IMR-90 (cell line): Measurements from ENCODE around the gene FHDC1. TPM values are rescaled to one million over a fixed set of nuclear protein-coding genes. Genes with fewer than 3 reads are reported as not detected.

Source experiments
- ATAC-seq: fragments of 200-7000 bp; cut with Tn5 transposase; 2 replicates; pipeline ENCODE4 v1.9.1; 2020; ENCODE audit warnings: low read depth, mild to moderate bottlenecking, moderate library complexity
- BruUV-seq: library from RNA; stranded (reverse); fragments of 400-500 nt; replicated peaks from 2 replicates; lab custom pipeline; 2021; lab: Mats Ljungman, UMichigan
- CTCF ChIA-PET: fragments of 300-600 bp; formaldehyde crosslinking; extraction: SDS; loops from one replicate; lab custom pipeline; 2021; ENCODE audit warnings: antibody characterized with exemption; lab: Yijun Ruan, JAX
- POLR2A ChIA-PET: fragments of 300-600 bp; sonication (Branson Sonifier 250); formaldehyde crosslinking; loops from one replicate; lab custom pipeline; 2022; ENCODE audit warnings: antibody characterized with exemption; ENCODE audit not compliant: unreplicated experiment; lab: Charles Lee
- DNase-seq: peaks from one replicate; pipeline ENCODE4 v3.0.0; 2013
- H2AFZ ChIP-seq: replicated peaks from 2 replicates; pipeline ENCODE3; 2013; ENCODE audit warnings: low read length, mild to moderate bottlenecking; ENCODE audit not compliant: poor library complexity
- H2AK5ac ChIP-seq: 2 replicates; pipeline ENCODE4 v1.6.1; 2013; ENCODE audit warnings: low read depth, low read length, inconsistent platforms
- H2AK9ac ChIP-seq: replicated peaks from 2 replicates; pipeline ENCODE3; 2013; ENCODE audit warnings: mild to moderate bottlenecking, low read depth, low read length, moderate library complexity; ENCODE audit not compliant: poor library complexity
- H2BK120ac ChIP-seq: 2 replicates; pipeline ENCODE4 v1.6.1; 2013; ENCODE audit warnings: low read depth, low read length, inconsistent platforms
- H2BK15ac ChIP-seq: 3 replicates; pipeline ENCODE4 v1.6.1; 2013; ENCODE audit warnings: low read depth, low read length, inconsistent platforms
- H2BK20ac ChIP-seq: 2 replicates; pipeline ENCODE4 v1.6.1; 2013; ENCODE audit warnings: low read depth, mild to moderate bottlenecking, inconsistent platforms, low read length, moderate library complexity
- H2BK5ac ChIP-seq: 2 replicates; pipeline ENCODE4 v1.6.1; 2013; ENCODE audit warnings: mild to moderate bottlenecking, low read depth, low read length, inconsistent platforms; ENCODE audit not compliant: poor library complexity, severe bottlenecking
- H3K14ac ChIP-seq: replicated peaks from 2 replicates; pipeline ENCODE4 v1.6.1; 2013; ENCODE audit warnings: low read depth, low read length, inconsistent platforms
- H3K18ac ChIP-seq: 2 replicates; pipeline ENCODE4 v1.6.1; 2013; ENCODE audit warnings: low read depth, low read length, control low read depth
- H3K23ac ChIP-seq: 2 replicates; pipeline ENCODE4 v1.6.1; 2013; ENCODE audit warnings: low read depth, low read length, inconsistent platforms
- H3K27ac ChIP-seq: 2 replicates; pipeline ENCODE4 v1.5.1; 2013; ENCODE audit warnings: mild to moderate bottlenecking, control low read depth, low read length; ENCODE audit not compliant: insufficient read depth
- H3K27me3 ChIP-seq: 2 replicates; pipeline ENCODE4 v1.6.1; 2013; ENCODE audit warnings: low read length; ENCODE audit not compliant: control insufficient read depth, insufficient read depth
- H3K36me3 ChIP-seq: 2 replicates; pipeline ENCODE4 v1.6.1; 2013; ENCODE audit warnings: low read length, mixed read lengths; ENCODE audit not compliant: control insufficient read depth, insufficient read depth
- H3K4ac ChIP-seq: 2 replicates; pipeline ENCODE4 v1.6.1; 2013; ENCODE audit warnings: low read depth, low read length, inconsistent platforms
- H3K4me1 ChIP-seq: 2 replicates; pipeline ENCODE4 v1.6.1; 2013; ENCODE audit warnings: low read length, mixed read lengths; ENCODE audit not compliant: control insufficient read depth, insufficient read depth
- H3K4me2 ChIP-seq: 2 replicates; pipeline ENCODE4 v1.6.1; 2013; ENCODE audit warnings: low read depth, mild to moderate bottlenecking, control low read depth, low read length, moderate library complexity
- H3K4me3 ChIP-seq: 2 replicates; pipeline ENCODE4 v1.5.1; 2013; ENCODE audit warnings: low read depth, mild to moderate bottlenecking, control low read depth, low read length, moderate library complexity; ENCODE audit not compliant: insufficient read depth
- H3K56ac ChIP-seq: 2 replicates; pipeline ENCODE4 v1.6.1; 2013; ENCODE audit warnings: low read length, inconsistent platforms; ENCODE audit not compliant: insufficient read depth; ENCODE audit errors: extremely low read depth
- H3K79me1 ChIP-seq, 2 experiments: 2 replicates each; pipeline ENCODE4 v1.6.1; 2013; ENCODE audit warnings: low read length in 2 of 2, inconsistent platforms in 1 of 2, low read depth in 1 of 2
- H3K9ac ChIP-seq: 2 replicates; pipeline ENCODE4 v1.6.1; 2013; ENCODE audit warnings: low read depth, low read length, control low read depth
- H3K9me1 ChIP-seq: 2 replicates; pipeline ENCODE4 v1.6.1; 2013; ENCODE audit warnings: low read length, inconsistent platforms; ENCODE audit not compliant: insufficient read depth
- H3K9me3 ChIP-seq: 2 replicates; pipeline ENCODE4 v1.6.1; 2013; ENCODE audit warnings: low read length; ENCODE audit not compliant: control insufficient read depth, insufficient read depth
- H4K20me1 ChIP-seq: 2 replicates; pipeline ENCODE4 v1.6.1; 2013; ENCODE audit warnings: low read length, inconsistent platforms; ENCODE audit not compliant: insufficient read depth
- H4K5ac ChIP-seq: 2 replicates; pipeline ENCODE4 v1.6.1; 2013; ENCODE audit warnings: mild to moderate bottlenecking, low read depth, low read length, control low read depth
- H4K8ac ChIP-seq, 2 experiments: 2 replicates each; pipeline ENCODE4 v1.6.1; 2013; ENCODE audit warnings: low read depth in 2 of 2, low read length in 2 of 2, control low read depth in 1 of 2, inconsistent platforms in 1 of 2
- H4K91ac ChIP-seq: 2 replicates; pipeline ENCODE4 v1.6.1; 2013; ENCODE audit warnings: low read depth, low read length, inconsistent platforms; ENCODE audit not compliant: insufficient read depth
- BHLHE40 ChIP-seq: fragments of 150-350 bp; IDR thresholded peaks from 2 replicates; pipeline ENCODE4 v1.6.1; 2016; ENCODE audit warnings: mild to moderate bottlenecking, low read depth, low read length
- CEBPB ChIP-seq: IDR thresholded peaks from 2 replicates; pipeline ENCODE4 v1.6.1; 2012; ENCODE audit warnings: low read depth, low read length, improper control_type of control experiment
- CHD1 ChIP-seq: IDR thresholded peaks from 2 replicates; pipeline ENCODE4 v1.6.1; 2012; ENCODE audit warnings: low read depth, low read length, improper control_type of control experiment
- ELK1 ChIP-seq: fragments of 150-350 bp; IDR thresholded peaks from 2 replicates; pipeline ENCODE4 v1.6.1; 2016; ENCODE audit warnings: low read depth, mild to moderate bottlenecking, low read length, moderate library complexity, borderline replicate concordance
- FOS ChIP-seq: fragments of 150-350 bp; IDR thresholded peaks from 2 replicates; pipeline ENCODE4 v1.6.1; 2016; ENCODE audit warnings: low read depth, low read length
- MAFK ChIP-seq: IDR thresholded peaks from 2 replicates; pipeline ENCODE4 v1.6.1; 2012; ENCODE audit warnings: low read depth, low read length, improper control_type of control experiment
- MAZ ChIP-seq: IDR thresholded peaks from 2 replicates; pipeline ENCODE4 v1.6.1; 2012; ENCODE audit warnings: low read depth, mild to moderate bottlenecking, low read length, improper control_type of control experiment, moderate library complexity, borderline replicate concordance
- MXI1 ChIP-seq: IDR thresholded peaks from 2 replicates; pipeline ENCODE4 v1.6.1; 2012; ENCODE audit warnings: low read depth, mild to moderate bottlenecking, low read length, moderate library complexity, borderline replicate concordance
- NFE2L2 ChIP-seq: fragments of 150-350 bp; IDR thresholded peaks from 2 replicates; pipeline ENCODE4 v1.6.1; 2016; ENCODE audit warnings: low read depth, mild to moderate bottlenecking, low read length
- POLR2A ChIP-seq: IDR thresholded peaks from 2 replicates; pipeline ENCODE4 v1.6.1; 2012; ENCODE audit warnings: mild to moderate bottlenecking, low read depth, low read length
- RAD21 ChIP-seq: IDR thresholded peaks from 2 replicates; pipeline ENCODE4 v1.6.1; 2012; ENCODE audit warnings: low read length, improper control_type of control experiment
- RCOR1 ChIP-seq: IDR thresholded peaks from 2 replicates; pipeline ENCODE4 v1.6.1; 2012; ENCODE audit warnings: mild to moderate bottlenecking, low read length, improper control_type of control experiment; ENCODE audit not compliant: insufficient replicate concordance
- RFX5 ChIP-seq: IDR thresholded peaks from 2 replicates; pipeline ENCODE4 v1.8.0; 2012; ENCODE audit warnings: low read depth, mild to moderate bottlenecking, low read length, moderate library complexity
- SMC3 ChIP-seq: fragments of 150-350 bp; IDR thresholded peaks from 2 replicates; pipeline ENCODE4 v1.6.1; 2016; ENCODE audit warnings: low read depth, mild to moderate bottlenecking, antibody characterized with exemption, low read length, moderate library complexity
- WGBS, 2 experiments: methylation state at CpG; one replicate each; pipeline versions ENCODE4 v1.1.5 to v1.1.7; 2013; ENCODE audit warnings: missing lambda C conversion rate in 2 of 2; ENCODE audit not compliant: insufficient read length in 1 of 2; ENCODE audit errors: extremely low coverage in 2 of 2; 5-methylcytosine and 5-hydroxymethylcytosine counted together
- dilution Hi-C: fragments of 300-500 bp; cut with HindIII; formaldehyde crosslinking; loops from one replicate; pipeline ENCODE4 v1.14.3; 2018; ENCODE audit warnings: low sequenced_read_pairs; ENCODE audit not compliant: unreplicated experiment
- in situ Hi-C: fragments of 300-500 bp; cut with MboI; formaldehyde crosslinking; loops from 3 replicates; pipeline ENCODE4 v1.14.3; 2019; ENCODE audit warnings: low sequenced_read_pairs, inconsistent platforms, mixed read lengths
- intact Hi-C: fragments of 100-400 bp; cut with micrococcal nuclease; formaldehyde crosslinking; loops from 2 replicates; pipeline ENCODE4 v1.10.0; 2022
- polyA plus RNA-seq, 3 experiments: library from polyadenylated mRNA; depleted of rRNA; stranded (reverse); fragments of >200 nt; gene quantifications; 2 replicates each; pipeline ENCODE4 v1.2.3, GENCODE V29; 2012; ENCODE audit warnings: low replicate concordance in 1 of 3
- total RNA-seq: library from RNA; depleted of rRNA; stranded (reverse); fragments of >200 nt; gene quantifications from 2 replicates; pipeline ENCODE4 v1.2.3, GENCODE V29; 2012
- TF ChIP-seq, protein P1 (sequence below): fragments of 150-350 bp; IDR thresholded peaks from 2 replicates; pipeline ENCODE4 v1.6.1; 2017; ENCODE audit warnings: mild to moderate bottlenecking, antibody characterized with exemption, low read length, low read depth

The FHDC1 gene
- total and polyA plus RNA-seq, 2 of the 4 experiments (the other 2 are of a cell fraction): under 0.01 to 0.09 TPM

GRCh38 chr4:153018684-153019083, 82.6 kb downstream of the FHDC1 start:
- TF ChIP-seq RFX5: no peak
- TF ChIP-seq CEBPB: no peak
- TF ChIP-seq, protein P1, sequence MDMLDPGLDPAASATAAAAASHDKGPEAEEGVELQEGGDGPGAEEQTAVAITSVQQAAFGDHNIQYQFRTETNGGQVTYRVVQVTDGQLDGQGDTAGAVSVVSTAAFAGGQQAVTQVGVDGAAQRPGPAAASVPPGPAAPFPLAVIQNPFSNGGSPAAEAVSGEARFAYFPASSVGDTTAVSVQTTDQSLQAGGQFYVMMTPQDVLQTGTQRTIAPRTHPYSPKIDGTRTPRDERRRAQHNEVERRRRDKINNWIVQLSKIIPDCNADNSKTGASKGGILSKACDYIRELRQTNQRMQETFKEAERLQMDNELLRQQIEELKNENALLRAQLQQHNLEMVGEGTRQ: no peak
- TF ChIP-seq SMC3: no peak
- no peak for TF ChIP-seq POLR2A
- no peak for TF ChIP-seq MAZ
- TF ChIP-seq RCOR1: no peak
- no peak for TF ChIP-seq MXI1
- TF ChIP-seq RAD21: no peak
- TF ChIP-seq MAFK: no peak
- TF ChIP-seq CHD1: no peak
- no peak for TF ChIP-seq FOS
- no peak for TF ChIP-seq NFE2L2
- TF ChIP-seq BHLHE40: no peak
- no peak for TF ChIP-seq ELK1
- intact Hi-C loops: no loop called here
- CTCF ChIA-PET: no interaction called here

More at GRCh38 chr4:153018684-153019083, 82.6 kb downstream of the FHDC1 start:
- dilution Hi-C loops: no loop called here
- H2AFZ ChIP-seq: no peak overlapping the region
- no peaks in the 10 kb centered on the region for H3K9me1 ChIP-seq
- H2BK15ac ChIP-seq: no peak overlapping the region
- peaks cover 12% of the 10 kb centered on the region for H3K27me3 ChIP-seq
- no peak overlapping the region for H3K4me2 ChIP-seq
- POLR2A ChIA-PET: no interaction called here
- no peak overlapping the region for H3K18ac ChIP-seq
- no peaks in the 10 kb centered on the region for H3K79me1 ChIP-seq
- H3K23ac ChIP-seq: no peak overlapping the region
- no peak overlapping the region for H4K91ac ChIP-seq
- H2AK5ac ChIP-seq: no peak overlapping the region
- ATAC-seq (no peak), DNase-seq (no peak)
- no peak overlapping the region for H2BK120ac ChIP-seq
- no peak overlapping the region for H4K5ac ChIP-seq
- in situ Hi-C loops: no loop called here
- WGBS, 2 experiments: no CpG with 5 or more reads among the region's 1 CpG
- H4K20me1 ChIP-seq: no peaks in the 10 kb centered on the region
- no TSS peak for BruUV-seq
- no peaks in the 10 kb centered on the region for H3K9me3 ChIP-seq
- H3K56ac ChIP-seq: no peak overlapping the region
- H2BK20ac ChIP-seq: no peak overlapping the region
- no peak overlapping the region for H3K14ac ChIP-seq
- no peak overlapping the region for H3K4ac ChIP-seq
- no peaks in the 10 kb centered on the region for H3K4me1 ChIP-seq
- H4K8ac ChIP-seq: no peak overlapping the region
- H3K4me3 ChIP-seq: no peak overlapping the region
- no peaks in the 10 kb centered on the region for H3K36me3 ChIP-seq
- no peak overlapping the region for H3K9ac ChIP-seq
- H2AK9ac ChIP-seq: no peak overlapping the region
- H3K27ac ChIP-seq: no peak overlapping the region
- no peak overlapping the region for H2BK5ac ChIP-seq
